ENCODE data around the gene SDCBP2.

DNA sequence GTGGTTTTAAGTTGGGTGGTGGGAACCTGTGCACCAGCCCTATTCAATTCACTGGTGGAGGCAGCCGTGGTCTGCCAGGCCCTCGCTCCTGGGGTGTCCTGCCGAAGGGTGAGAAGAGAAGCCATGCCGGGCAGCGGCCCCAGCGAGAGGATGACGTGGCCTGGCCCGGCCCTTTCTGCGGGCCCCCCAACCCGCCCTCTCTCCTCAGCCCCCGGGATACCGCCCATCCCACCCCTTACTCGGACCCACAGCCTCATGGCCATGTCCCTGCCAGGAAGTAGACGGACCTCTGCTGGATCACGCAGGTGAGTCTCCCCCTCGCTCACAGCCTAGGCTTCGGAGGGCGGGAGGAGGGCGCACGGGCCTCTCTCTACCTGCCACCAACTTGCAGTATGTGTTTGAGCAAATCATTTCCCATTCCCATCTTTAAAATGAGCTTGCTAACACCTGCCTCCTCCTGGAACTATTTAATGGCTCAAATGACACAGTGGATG, 32.8 kb downstream of the SDCBP2 start:
- TF ChIP-seq, protein P1, sequence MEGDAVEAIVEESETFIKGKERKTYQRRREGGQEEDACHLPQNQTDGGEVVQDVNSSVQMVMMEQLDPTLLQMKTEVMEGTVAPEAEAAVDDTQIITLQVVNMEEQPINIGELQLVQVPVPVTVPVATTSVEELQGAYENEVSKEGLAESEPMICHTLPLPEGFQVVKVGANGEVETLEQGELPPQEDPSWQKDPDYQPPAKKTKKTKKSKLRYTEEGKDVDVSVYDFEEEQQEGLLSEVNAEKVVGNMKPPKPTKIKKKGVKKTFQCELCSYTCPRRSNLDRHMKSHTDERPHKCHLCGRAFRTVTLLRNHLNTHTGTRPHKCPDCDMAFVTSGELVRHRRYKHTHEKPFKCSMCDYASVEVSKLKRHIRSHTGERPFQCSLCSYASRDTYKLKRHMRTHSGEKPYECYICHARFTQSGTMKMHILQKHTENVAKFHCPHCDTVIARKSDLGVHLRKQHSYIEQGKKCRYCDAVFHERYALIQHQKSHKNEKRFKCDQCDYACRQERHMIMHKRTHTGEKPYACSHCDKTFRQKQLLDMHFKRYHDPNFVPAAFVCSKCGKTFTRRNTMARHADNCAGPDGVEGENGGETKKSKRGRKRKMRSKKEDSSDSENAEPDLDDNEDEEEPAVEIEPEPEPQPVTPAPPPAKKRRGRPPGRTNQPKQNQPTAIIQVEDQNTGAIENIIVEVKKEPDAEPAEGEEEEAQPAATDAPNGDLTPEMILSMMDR (IDR thresholded peaks at IDR 0.05), result no peak
- TF ChIP-seq ZFX (IDR thresholded peaks at IDR 0.05; ENCODE audit: borderline replicate concordance), result no peak

All from 22Rv1 (cell line).